NCI-H1105 treated with DMSO at 0.1 percent for 48 hours (cell line): ENCODE data around the gene CYP4B1.

Experiments
- DNase-seq: peaks from one replicate; lab custom pipeline; 2025; lab: John Stamatoyannopoulos, UW

The CYP4B1 gene

DNA sequence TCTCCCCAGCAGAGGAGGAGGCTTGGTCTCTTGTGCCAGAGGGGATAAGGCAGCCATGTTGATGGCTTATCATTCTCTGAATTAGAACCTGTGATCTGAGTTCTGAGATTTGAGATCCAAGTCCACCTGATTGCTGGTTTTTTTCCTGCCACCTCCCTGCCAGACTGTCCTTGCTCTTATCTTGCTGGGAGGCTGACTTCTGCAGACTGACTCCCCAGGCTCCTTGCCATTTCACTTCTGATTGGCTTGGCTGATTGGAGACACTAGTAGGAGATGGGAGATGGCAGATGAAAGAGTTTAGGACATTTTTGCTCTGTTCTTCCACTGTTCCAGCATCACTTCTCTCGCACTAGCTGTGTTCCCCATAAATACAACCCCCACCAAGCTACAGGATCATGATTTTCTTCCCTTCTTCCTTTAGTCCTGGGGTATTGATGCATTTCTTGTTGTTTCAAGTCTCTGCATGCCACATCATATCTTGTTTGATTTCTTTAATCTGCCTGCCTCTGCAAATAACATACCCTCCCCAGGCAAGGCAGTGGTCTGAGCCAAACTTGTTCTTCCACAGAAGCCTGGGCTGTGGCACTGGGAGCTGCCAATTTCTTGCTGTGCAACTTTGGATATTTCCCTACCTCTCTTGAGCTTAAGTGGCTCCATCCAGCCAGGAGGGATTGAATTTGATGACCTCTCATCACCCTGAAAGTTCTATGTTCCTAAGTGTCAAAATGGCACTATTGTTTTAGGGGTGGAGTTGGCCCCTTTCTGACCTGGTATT lies 963 bp upstream of the CYP4B1 start:
- no peak for DNase-seq

- DNase-seq: no peak
Measured at GRCh38 chr1:46800742-46801141, 1.9 kb downstream of the CYP4B1 start.

DNA sequence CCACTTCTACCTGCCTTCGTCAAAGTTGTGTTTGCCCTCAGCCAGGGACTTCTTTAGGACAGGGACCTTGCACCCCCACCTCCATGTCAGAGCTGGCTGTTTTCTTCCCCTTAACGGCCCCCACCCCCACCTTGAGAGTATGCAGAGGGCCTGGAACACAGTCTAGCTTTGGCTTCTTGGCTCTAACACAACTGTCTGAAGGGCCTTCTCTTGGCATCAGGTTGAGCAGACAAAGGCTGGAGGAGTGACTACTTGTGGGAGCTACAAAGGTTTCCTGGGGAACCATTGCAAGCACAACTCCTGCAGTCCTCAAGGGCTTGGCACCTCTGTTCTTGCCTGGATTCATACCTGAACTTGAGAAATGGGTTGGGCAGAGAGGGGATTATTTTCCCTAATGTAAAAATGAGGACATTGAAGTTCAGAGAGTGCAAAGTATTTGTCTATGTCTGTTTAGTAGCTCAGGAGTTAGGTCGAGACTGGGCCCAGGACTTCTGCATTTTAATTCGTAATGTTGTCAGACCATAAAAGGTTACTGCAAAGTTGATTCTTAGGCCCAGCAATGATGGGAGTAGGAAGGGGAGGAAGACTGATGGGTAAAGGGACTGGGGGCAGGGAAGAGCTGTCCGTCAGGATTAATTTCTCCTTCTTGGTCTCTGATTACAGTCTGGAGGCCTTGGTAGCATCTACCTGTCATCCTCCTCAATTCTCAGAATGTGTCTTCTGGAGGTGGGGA lies 2.6 kb downstream of the CYP4B1 start:
- no peak for DNase-seq

DNA sequence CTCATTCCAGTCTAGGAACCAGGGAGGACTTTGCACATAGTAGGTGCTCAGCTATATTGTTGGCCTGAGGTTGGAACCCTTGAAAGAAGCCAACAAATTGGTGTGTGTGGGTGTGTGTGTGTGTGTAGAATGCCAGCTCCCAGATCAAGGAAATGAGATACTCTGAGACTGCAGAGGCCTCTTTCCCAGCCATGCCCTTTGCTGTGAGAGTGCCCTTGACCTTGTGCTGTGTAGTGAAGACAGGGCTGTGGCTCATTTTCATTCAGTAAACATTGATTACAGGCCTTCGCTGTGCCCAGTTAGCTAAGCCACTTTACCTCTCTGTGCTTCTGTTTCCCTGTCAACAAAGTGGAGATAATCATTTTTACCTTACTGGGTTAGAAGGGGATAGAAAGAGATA lies 3.2 kb downstream of the CYP4B1 start:
- no peak for DNase-seq

GRCh38 chr1:46802901-46803574 lies 4.2 kb downstream of the CYP4B1 start:
- no peak for DNase-seq

DNA sequence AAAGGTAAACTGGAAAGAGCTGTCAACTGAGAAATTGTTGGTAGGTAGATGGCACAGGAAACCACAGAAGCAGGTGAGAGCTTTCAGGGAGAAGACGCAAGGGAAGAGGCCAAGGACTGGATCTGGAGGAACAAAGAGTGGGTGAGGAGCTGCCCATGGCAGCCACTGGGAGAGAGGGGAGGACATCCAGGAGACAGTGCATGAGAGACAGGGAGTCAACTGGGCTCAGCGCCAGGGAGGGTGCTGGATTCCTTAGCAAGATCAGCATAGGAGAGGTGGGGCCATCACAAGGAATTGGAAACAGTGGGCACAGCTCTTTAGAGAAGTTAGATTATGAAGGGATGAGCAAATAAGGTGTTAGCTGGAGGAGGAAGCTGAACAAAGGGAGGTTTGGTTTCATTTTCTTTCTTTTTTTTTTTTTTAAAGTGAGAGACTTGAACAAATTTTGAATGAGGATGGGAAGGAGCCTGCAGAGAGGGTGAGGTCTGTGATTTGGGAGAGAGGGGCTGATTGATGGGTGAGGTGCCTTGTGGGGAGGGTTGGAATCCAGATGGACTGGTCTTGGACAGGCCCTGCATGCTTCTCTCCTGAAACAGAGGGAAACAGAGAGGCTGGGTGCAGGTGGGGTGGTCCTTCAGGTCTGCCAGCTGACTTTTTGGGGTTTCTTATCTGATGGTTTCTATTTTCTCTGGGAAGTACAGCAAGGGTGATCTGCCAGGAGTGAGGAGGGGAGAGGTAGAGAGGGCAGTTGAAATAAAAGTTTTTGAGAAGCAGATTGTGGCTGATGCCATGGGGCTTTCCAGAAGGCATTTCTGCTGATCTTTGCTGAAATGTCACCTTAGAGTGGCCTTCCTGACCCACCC lies 5.4 kb downstream of the CYP4B1 start:
- no peak for DNase-seq

- DNase-seq: no peak
Measured at GRCh38 chr1:46804926-46805325, 6.1 kb downstream of the CYP4B1 start.

DNA sequence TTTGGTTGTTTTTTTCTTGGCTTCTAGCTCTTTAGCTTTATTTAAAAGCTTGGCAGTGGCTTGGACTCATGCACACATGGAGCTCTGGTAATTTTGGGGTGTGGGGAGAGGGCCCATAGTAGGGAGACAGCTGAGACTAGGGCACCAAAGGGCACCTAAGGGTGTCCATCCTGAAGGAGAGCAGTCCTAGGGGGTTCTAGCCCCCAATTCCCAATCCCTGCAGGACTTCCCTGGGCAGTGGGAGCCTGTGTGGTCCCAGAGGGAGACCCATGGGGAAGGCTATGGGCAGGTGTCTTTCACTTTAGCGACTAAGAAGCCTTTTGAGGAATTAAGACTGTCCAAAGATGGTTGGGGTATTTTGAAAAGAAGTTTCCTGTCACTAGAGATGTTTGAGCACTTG lies 6.9 kb downstream of the CYP4B1 start:
- no peak for DNase-seq

GRCh38 chr1:46806196-46807020 lies 7.6 kb downstream of the CYP4B1 start:
- no peak for DNase-seq

DNA sequence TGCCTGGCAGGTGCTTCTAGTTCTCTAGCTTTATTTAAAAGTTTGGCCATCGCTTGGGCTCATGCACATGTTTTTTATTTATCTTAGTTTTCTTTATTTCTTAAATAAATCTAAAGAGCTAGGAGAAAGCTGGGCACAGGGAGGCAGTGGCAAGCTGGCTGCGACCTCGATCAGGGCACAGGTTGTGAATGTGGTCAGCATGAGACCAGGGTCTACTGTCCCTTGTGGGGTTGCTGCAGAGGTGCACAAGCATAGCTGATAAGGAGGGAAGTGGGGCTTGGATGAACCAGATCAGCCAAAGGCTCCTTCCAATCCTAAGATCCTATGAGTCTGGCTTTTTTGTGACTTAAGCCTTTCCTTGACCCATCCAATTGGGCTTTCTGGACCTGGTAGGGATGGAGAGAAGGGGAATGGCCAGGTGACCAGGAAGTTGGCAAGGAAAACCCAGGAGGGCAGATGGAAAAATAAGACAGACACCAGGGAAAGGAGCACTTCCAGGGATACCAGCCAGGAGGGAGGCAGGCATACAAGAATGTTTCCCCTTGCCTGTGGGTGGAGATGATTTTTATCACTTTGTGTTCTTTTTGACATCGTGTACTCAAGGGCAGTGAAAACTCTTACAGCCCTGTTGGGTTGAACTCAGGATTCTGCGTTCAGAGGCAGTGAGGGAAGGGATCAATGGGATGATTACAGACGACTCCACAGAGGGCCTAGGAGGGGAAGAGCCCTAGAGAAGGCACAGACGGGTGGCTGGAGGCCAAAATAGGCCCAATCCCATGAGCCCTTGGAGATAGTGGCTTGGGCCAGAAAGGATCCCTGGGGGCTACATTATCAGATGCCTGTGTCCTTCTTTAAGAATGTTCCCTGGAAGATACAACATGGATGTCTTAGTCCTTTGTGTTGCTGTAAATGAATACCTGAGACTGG lies 8.5 kb downstream of the CYP4B1 start:
- DNase-seq: no peak

- no peak for DNase-seq
Measured at GRCh38 chr1:46809071-46809470, 10.2 kb downstream of the CYP4B1 start.

DNA sequence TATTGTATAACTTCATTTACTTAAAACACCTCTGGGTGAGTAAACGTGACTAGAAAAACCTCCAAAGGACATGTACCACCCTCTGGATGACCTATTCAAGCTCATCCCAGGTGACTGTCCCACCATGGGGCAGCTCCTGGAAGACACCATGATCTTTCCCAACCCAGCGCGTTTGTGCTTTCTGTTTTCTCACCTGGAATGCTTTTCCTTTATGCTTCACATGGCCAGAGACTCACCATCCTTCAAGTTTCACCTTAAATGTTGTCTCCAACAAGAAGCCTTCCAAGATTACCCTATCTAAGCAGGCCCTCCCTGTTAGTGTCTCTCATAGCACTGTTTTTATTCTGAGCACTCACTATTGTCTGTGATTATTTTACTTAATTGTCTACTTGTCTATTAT lies 11.1 kb downstream of the CYP4B1 start:
- DNase-seq: no peak

DNA sequence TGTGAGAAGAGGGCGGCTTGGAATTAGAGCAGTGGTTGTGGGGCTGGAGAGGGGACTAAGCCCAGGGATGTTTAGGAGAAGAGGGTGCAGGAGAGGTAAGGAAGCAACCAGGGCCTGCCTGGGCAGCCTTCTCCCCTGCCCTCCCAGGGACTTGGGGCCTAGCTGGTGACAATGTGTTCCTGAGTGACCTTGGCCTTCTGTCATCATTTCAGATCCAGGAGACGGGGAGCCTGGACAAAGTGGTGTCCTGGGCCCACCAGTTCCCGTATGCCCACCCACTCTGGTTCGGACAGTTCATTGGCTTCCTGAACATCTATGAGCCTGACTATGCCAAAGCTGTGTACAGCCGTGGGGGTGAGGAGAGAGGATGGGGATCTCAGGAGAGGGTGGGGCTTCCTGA lies 11.8 kb downstream of the CYP4B1 start:
- DNase-seq: no peak

GRCh38 chr1:46811053-46811452 lies 12.2 kb downstream of the CYP4B1 start:
- no peak for DNase-seq

- DNase-seq: no peak
Measured at GRCh38 chr1:46812065-46812963, 13.5 kb downstream of the CYP4B1 start.

GRCh38 chr1:46812996-46813857 lies 14.4 kb downstream of the CYP4B1 start:
- no peak for DNase-seq

- no peak for DNase-seq
Measured at GRCh38 chr1:46813858-46814396, 15.1 kb downstream of the CYP4B1 start.

- no peak for DNase-seq
Measured at GRCh38 chr1:46815133-46815532, 16.3 kb downstream of the CYP4B1 start.
